Uterus (tissue), 2 donors: ENCODE data around the gene GREB1L.

Source experiments
- POLR2A ChIP-seq, 2 donors: fragments of 450-650 bp; IDR thresholded peaks; one replicate each; pipeline ENCODE4 v1.6.1; 2016; ENCODE audit warnings: antibody characterized with exemption in 2 of 2, mild to moderate bottlenecking in 1 of 2, moderate library complexity in 1 of 2
- TF ChIP-seq, protein P1 (sequence below), 4 experiments: fragments of 200-600 bp in 2 of 4; fragments of 450-650 bp in 2 of 4; sonication (generic) in 2 of 4; IDR thresholded peaks; one replicate each; pipeline ENCODE4 v1.5.1; 2016 to 2019; ENCODE audit warnings: antibody characterized with exemption in 4 of 4, mild to moderate bottlenecking in 2 of 4, moderate library complexity in 1 of 4

DNA sequence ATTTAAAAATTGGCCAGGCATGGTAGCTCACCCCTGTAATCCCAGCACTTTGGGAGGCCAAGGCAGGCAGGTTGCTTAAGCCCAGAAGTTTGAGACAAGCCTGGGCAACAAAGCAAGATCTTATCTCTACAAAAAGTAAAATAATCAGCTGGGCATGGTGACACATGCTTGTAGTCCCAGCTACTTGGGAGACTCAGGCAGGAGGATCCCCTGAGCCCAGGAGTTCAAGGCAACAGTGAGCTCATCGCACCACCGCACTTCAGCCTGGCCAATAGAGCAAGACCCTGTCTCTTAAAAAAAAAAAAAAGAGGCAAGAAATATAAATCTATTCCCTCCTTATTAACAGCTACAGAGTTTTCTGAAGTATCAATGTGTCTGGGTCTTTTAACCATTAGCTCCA, 306.6 kb downstream of the GREB1L start:
- TF ChIP-seq POLR2A (IDR thresholded peaks at IDR 0.05): no peak
- TF ChIP-seq, protein P1, sequence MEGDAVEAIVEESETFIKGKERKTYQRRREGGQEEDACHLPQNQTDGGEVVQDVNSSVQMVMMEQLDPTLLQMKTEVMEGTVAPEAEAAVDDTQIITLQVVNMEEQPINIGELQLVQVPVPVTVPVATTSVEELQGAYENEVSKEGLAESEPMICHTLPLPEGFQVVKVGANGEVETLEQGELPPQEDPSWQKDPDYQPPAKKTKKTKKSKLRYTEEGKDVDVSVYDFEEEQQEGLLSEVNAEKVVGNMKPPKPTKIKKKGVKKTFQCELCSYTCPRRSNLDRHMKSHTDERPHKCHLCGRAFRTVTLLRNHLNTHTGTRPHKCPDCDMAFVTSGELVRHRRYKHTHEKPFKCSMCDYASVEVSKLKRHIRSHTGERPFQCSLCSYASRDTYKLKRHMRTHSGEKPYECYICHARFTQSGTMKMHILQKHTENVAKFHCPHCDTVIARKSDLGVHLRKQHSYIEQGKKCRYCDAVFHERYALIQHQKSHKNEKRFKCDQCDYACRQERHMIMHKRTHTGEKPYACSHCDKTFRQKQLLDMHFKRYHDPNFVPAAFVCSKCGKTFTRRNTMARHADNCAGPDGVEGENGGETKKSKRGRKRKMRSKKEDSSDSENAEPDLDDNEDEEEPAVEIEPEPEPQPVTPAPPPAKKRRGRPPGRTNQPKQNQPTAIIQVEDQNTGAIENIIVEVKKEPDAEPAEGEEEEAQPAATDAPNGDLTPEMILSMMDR (IDR thresholded peaks at IDR 0.05): no peak
